Thyroid gland (tissue), 4 donors: ENCODE data around the gene TRIP12. TPM values are rescaled to one million over a fixed set of nuclear protein-coding genes. Genes with fewer than 3 reads are reported as not detected.

Source experiments
- DNase-seq, 2 donors: peaks; one replicate each; pipeline ENCODE4 v3.0.0-alpha.2; 2019
- H3K27ac ChIP-seq, 3 donors: fragments of 200-600 bp; sonication (generic); 1 replicate in 2 of 3; 2 replicates in 1 of 3; pipeline ENCODE4 v1.5.1; 2016 to 2019; ENCODE audit warnings: mild to moderate bottlenecking in 1 of 3, moderate library complexity in 1 of 3
- H3K27me3 ChIP-seq: fragments of 200-600 bp; sonication (generic); one replicate; pipeline ENCODE4 v1.5.1; 2019
- H3K36me3 ChIP-seq, 2 donors: fragments of 200-600 bp; sonication (generic); one replicate each; pipeline ENCODE4 v1.5.1; 2016 to 2019
- H3K4me1 ChIP-seq, 2 donors: fragments of 200-600 bp; sonication (generic); one replicate each; pipeline ENCODE4 v1.5.1; 2017 to 2019
- H3K4me3 ChIP-seq, 3 donors: fragments of 200-600 bp; sonication (generic); replicated peaks in 1 of 3; 1 replicate in 2 of 3; 2 replicates in 1 of 3; pipeline ENCODE4 v1.5.1; 2016; ENCODE audit warnings: mild to moderate bottlenecking in 1 of 3
- H3K9me3 ChIP-seq: fragments of 200-600 bp; sonication (generic); one replicate; pipeline ENCODE4 v1.5.1; 2017
- POLR2A ChIP-seq, 2 donors: fragments of 450-650 bp; IDR thresholded peaks; one replicate each; pipeline ENCODE4 v1.6.1; 2017; ENCODE audit warnings: antibody characterized with exemption in 2 of 2, mild to moderate bottlenecking in 2 of 2, moderate library complexity in 1 of 2
- WGBS, 2 donors: methylation state at CpG; one replicate each; pipeline ENCODE4 v1.1.5; 2017; 5-methylcytosine and 5-hydroxymethylcytosine counted together
- intact Hi-C: fragments of 100-400 bp; cut with DNase I; formaldehyde crosslinking; loops from one replicate; pipeline ENCODE4 v1.15.1; 2023
- total RNA-seq, 4 donors: library from RNA; depleted of rRNA; stranded (reverse); fragments of >200 nt; gene quantifications; one replicate each; pipeline ENCODE4 v1.2.3, GENCODE V29; 2016
- TF ChIP-seq, protein P1 (sequence below), 6 experiments: fragments of 200-600 bp in 3 of 6; fragments of 450-650 bp in 3 of 6; sonication (generic) in 3 of 6; IDR thresholded peaks; one replicate each; pipeline ENCODE4 v1.5.1; 2016 to 2019; ENCODE audit warnings: antibody characterized with exemption in 6 of 6, mild to moderate bottlenecking in 2 of 6, inconsistent platforms in 1 of 6, moderate library complexity in 1 of 6

Gene TRIP12
- total RNA-seq, 4 donors from 2014 or later = 155 to 273 (median 184) TPM

DNA sequence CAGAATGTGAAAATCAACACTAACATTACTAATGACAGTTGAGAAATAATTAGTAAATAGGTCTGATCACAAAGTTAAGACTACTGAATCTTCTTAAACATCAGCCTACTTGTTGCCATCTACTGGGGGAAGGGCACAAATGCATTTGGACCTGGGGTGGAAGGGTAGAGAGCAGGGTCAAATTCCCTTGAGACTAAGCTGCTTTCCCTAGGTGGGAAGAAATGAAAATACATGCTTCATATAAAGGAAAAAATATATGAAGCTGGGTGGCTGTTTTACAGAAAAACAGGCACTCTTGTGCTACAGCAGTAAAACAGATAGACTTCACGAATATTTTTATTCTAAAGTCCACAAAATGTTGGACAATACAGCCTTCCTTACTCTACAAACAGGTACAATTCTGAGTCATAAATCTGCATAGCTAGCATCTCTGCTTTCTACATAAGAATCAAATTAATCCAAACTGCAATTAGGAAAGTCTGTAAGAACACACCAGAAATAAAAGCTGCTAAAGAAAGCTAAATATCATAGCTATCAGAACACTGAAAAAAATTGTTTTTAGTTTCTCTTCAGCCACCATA is 10.9 kb downstream of the TRIP12 start:
- TF ChIP-seq, protein P1, sequence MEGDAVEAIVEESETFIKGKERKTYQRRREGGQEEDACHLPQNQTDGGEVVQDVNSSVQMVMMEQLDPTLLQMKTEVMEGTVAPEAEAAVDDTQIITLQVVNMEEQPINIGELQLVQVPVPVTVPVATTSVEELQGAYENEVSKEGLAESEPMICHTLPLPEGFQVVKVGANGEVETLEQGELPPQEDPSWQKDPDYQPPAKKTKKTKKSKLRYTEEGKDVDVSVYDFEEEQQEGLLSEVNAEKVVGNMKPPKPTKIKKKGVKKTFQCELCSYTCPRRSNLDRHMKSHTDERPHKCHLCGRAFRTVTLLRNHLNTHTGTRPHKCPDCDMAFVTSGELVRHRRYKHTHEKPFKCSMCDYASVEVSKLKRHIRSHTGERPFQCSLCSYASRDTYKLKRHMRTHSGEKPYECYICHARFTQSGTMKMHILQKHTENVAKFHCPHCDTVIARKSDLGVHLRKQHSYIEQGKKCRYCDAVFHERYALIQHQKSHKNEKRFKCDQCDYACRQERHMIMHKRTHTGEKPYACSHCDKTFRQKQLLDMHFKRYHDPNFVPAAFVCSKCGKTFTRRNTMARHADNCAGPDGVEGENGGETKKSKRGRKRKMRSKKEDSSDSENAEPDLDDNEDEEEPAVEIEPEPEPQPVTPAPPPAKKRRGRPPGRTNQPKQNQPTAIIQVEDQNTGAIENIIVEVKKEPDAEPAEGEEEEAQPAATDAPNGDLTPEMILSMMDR (IDR thresholded peaks at IDR 0.05) = peak in 1 of 6 experiments; percentile 30
- TF ChIP-seq POLR2A (IDR thresholded peaks at IDR 0.05) = no peak
- Histone ChIP-seq H3K27me3 (no peaks in the 10 kb centered on the region), H3K9me3 (no peaks in the 10 kb centered on the region), H3K36me3 (peaks cover 0 to 6% of the 10 kb centered on the region in 2 donors), H3K4me3 (no peak overlapping the region), H3K27ac (no peak overlapping the region), H3K4me1 (peaks cover 7 to 30% of the 10 kb centered on the region in 2 donors)
- no peak for DNase-seq
- 72 to 85% methylated on average over 1 of the region's 1 CpG for WGBS, 2 donors
- intact Hi-C loops = no loop called here

DNA sequence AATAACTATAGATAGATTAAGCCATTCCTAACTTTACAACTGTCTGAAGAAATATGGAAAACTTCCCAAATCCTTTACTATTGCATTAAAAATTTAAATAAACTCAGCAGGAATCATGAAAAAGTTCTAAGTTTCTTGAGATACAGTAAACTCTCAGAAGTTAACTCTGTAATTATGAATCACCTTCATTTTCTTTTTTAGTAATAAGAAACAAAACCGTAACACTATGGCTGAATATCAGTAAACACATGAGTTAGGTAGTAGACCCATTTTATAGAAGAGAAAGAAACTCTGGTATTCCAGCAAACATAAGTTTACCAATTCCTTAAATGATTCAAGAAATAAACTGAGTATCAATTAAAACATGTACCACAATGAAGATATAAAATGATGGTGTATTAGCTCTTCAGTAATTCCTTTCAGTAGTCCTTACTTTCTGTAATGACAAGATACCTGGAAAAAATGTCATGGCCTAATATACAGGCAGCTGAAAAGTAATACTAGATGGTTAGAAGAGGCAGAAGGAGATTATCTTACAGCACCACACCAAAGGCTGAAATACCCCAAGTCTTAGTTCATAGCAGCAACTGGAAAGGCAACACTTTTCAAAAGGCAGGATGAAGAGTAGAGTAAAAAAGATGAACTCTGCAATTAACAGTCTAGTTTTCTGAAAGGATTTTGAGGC is 11.5 kb downstream of the TRIP12 start:
- H3K36me3 ChIP-seq = peaks cover 0 to 6% of the 10 kb centered on the region in 2 donors
- peaks cover 7 to 30% of the 10 kb centered on the region in 2 donors for H3K4me1 ChIP-seq
- H3K27ac ChIP-seq = no peak overlapping the region
- no peak overlapping the region for H3K4me3 ChIP-seq
- 93 to 97% methylated on average over 1 of the region's 1 CpG for WGBS, 2 donors
- intact Hi-C loops = no loop called here
- no peaks in the 10 kb centered on the region for H3K27me3 ChIP-seq
- no peak for TF ChIP-seq POLR2A (IDR thresholded peaks at IDR 0.05)
- TF ChIP-seq, protein P1 (IDR thresholded peaks at IDR 0.05) = no peak
- DNase-seq = no peak
- no peaks in the 10 kb centered on the region for H3K9me3 ChIP-seq

DNA sequence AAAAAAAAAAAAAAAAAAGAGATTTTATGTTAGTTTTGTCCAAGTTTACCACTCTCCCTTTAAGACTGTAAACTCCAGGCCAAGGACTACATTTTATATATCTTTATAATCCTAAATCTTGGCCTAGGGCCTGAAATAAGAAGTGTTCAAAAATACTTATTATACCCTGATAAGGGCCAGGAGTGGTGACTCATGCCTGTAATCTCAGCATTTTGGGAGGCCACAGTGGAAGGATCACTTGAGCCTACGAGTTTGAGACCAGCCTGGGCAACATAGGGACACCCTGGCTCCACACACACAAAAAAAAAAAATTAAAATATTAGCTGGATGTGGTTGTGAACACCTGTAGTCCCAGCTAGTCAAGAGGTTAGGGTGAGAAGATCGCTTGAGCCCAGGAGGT is 12.7 kb downstream of the TRIP12 start:
- Histone ChIP-seq H3K9me3 (no peaks in the 10 kb centered on the region), H3K4me1 (peaks cover 7 to 26% of the 10 kb centered on the region in 2 donors), H3K4me3 (no peak overlapping the region), H3K27me3 (no peaks in the 10 kb centered on the region), H3K27ac (no peak overlapping the region), H3K36me3 (peaks cover 0 to 6% of the 10 kb centered on the region in 2 donors)
- intact Hi-C loops = no loop called here
- no peak for DNase-seq
- TF ChIP-seq, protein P1 (IDR thresholded peaks at IDR 0.05) = no peak
- 84 to 87% methylated on average over 2 of the region's 2 CpGs for WGBS, 2 donors

DNA sequence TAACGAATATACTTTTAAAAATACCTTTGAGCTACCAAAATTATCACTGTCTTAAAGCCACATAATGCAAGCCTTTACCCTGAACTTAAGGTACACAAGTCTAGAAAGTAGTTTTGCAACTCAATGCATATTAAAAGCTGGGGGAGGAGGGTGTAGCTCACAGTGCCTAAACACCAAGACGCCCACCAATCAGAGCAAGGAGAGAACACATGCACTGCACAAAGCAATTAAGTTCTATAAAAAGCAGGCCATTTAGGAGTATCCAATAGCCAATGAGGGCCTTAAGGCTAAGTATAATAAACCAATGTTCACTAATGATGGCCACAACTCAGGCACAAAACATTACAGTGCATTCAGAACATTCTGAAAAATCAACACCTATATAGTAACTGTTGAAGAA is 16.2 kb downstream of the TRIP12 start:
- Histone ChIP-seq H3K27me3 (no peaks in the 10 kb centered on the region), H3K27ac (no peak overlapping the region), H3K4me1 (peaks cover 16 to 18% of the 10 kb centered on the region in 2 donors), H3K9me3 (no peaks in the 10 kb centered on the region), H3K36me3 (peaks cover 0 to 6% of the 10 kb centered on the region in 2 donors), H3K4me3 (no peak overlapping the region)
- no peak for DNase-seq
- intact Hi-C loops = no loop called here
- TF ChIP-seq, protein P1 (IDR thresholded peaks at IDR 0.05) = no peak
- TF ChIP-seq POLR2A (IDR thresholded peaks at IDR 0.05) = no peak
- WGBS, 2 donors = 91 to 96% methylated on average over 2 of the region's 2 CpGs

DNA sequence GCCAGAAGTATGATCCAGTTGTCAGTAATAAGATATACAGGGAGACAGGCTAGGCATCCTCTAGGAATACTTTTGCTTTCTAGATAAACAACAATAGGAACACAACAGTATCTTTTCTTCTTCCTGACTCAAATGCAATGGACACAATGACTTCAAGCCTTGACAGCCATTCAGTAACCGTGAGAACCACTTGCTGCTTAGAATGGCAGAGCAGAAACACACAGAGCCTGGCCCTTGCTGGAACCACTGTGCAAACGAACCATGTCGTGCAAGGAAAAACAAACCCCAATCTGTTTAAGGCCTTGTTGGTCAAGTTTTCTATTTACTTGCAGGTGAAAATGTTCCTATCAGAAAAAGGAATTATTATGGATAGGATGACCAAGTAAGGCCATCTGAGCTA is 18.8 kb downstream of the TRIP12 start:
- 45 to 50% methylated on average over 3 of the region's 3 CpGs for WGBS, 2 donors
- no peak overlapping the region for H3K4me3 ChIP-seq
- no peaks in the 10 kb centered on the region for H3K27me3 ChIP-seq
- no peaks in the 10 kb centered on the region for H3K9me3 ChIP-seq
- H3K36me3 ChIP-seq = peaks cover 0 to 3% of the 10 kb centered on the region in 2 donors
- peak in 1 of 2 donors; percentile 9 for DNase-seq
- TF ChIP-seq, protein P1 (IDR thresholded peaks at IDR 0.05) = no peak
- no peak for TF ChIP-seq POLR2A (IDR thresholded peaks at IDR 0.05)
- peaks cover 25 to 27% of the 10 kb centered on the region in 2 donors for H3K4me1 ChIP-seq
- peak overlapping the region in 1 of 3 donors; percentile 5 for H3K27ac ChIP-seq
- intact Hi-C loops = no loop called here
